DOHH2 (cell line): ENCODE data around the gene SPOCK3.

ENCODE experiments used
- CTCF ChIP-seq: fragments of 200-600 bp; sonication (generic); IDR thresholded peaks from one replicate; pipeline ENCODE4 v1.5.1; 2014; ENCODE audit warnings: antibody characterized with exemption, mild to moderate bottlenecking, low read depth, low read length; ENCODE audit not compliant: poor library complexity, severe bottlenecking
- EZH2phosphoT487 ChIP-seq: fragments of 200-600 bp; sonication (generic); IDR thresholded peaks from 2 replicates; pipeline ENCODE4 v1.6.1; 2017; ENCODE audit warnings: borderline replicate concordance, mild to moderate bottlenecking, antibody characterized with exemption, low read length, moderate library complexity, mixed read lengths

DNA sequence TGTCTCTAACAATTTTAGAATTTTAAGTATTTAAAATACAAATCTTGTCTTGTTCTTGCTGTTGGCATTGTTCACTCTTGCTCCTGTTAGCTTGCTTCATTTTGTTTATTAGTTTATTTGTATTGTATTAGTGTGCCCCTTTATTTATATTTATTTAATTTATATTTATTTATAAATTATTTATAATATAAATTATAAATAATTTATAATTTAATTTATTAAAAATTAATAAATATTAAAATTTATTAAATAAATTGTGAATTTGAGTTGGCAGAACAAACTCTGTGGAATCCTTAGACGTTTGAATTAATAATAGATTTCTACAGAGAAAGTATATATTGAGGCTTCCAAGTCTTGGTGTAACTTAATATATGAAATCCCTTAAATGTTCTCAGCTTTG lies 331.4 kb downstream of the SPOCK3 start:
- TF ChIP-seq CTCF (no peak), EZH2phosphoT487 (no peak)
